ENCODE data around the gene ESRRA. TPM values are rescaled to one million over a fixed set of nuclear protein-coding genes. Genes with fewer than 3 reads are reported as not detected.

ESRRA gene
- total and polyA plus RNA-seq, 10 of the 15 experiments (the other 5 are each of a cell fraction or from before 2014, with no cell fraction given) = 0.32 to 48.9 (median 12.6) TPM

DNA sequence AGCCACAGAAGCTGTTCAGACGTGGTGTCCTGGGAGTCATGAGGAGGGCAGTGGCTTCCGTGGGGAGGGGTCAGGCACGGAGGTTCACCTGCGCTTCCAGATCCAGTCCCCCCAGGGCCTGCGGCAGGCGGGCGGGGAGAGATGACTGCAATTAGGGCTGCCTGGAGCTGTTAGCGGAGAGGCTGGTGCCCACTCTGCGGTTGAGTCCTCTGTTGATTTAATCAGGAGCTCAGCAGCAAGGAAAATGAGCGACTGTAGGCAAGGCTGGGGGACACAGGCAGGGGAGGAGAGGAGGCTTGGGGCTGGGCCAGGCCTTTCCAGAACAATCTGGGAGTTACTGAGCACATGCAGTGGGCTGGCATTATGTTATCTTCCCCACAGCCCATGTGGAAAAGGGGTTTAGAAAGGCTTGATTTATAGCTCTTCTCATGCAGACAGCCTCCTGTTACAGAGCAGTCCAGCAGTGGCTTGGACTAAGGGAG is 40.9 kb upstream of the ESRRA start:
- POLR2A ChIA-PET = interaction anchor here (0.6 to 1.1 kb wide), 2 partner anchors 15 to 20 kb away, joined by 3 read pairs; no protein-coding TSS in a partner anchor
- ATAC-seq (no peak), DNase-seq (ENCODE audit: low read depth, low spot score) (no peak), FAIRE-seq (no peak)
- no TSS peak for BruUV-seq (replicated peaks)
- H3K27me3 ChIP-seq (replicated peaks in 1 of 2; ENCODE audit: control insufficient read depth in 2 of 2, insufficient read depth in 2 of 2, low read length in 1 of 2) = no peaks in the 10 kb centered on the region
- RAD21 ChIA-PET (ENCODE audit: unreplicated experiment) = no interaction called here
- no peak for TF ChIP-seq EP300 (IDR thresholded peaks at IDR 0.05; ENCODE audit: borderline replicate concordance in 1 of 2, control insufficient read depth in 1 of 2, low read depth in 2 of 2, low read length in 2 of 2)
- TF ChIP-seq, protein P1, sequence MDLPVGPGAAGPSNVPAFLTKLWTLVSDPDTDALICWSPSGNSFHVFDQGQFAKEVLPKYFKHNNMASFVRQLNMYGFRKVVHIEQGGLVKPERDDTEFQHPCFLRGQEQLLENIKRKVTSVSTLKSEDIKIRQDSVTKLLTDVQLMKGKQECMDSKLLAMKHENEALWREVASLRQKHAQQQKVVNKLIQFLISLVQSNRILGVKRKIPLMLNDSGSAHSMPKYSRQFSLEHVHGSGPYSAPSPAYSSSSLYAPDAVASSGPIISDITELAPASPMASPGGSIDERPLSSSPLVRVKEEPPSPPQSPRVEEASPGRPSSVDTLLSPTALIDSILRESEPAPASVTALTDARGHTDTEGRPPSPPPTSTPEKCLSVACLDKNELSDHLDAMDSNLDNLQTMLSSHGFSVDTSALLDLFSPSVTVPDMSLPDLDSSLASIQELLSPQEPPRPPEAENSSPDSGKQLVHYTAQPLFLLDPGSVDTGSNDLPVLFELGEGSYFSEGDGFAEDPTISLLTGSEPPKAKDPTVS (IDR thresholded peaks at IDR 0.05; ENCODE audit: low read depth, low read length) = peak; percentile 44; the same call in 1 of the 2 replicates
- no peaks in the 10 kb centered on the region for H4K20me1 ChIP-seq (ENCODE audit: control insufficient read depth, insufficient read depth)
- peaks cover 18% of the 10 kb centered on the region for H3K4me1 ChIP-seq (ENCODE audit: control insufficient read depth, insufficient read depth, low read length)
- SMC1A ChIA-PET (ENCODE audit: uncharacterized antibody, unreplicated experiment) = no interaction called here
- no peak overlapping the region for H2AFZ ChIP-seq (ENCODE audit: control insufficient read depth, low read depth, low read length)
- no peaks in the 10 kb centered on the region; a peak in 2 of 4 replicates for H3K36me3 ChIP-seq (ENCODE audit: control insufficient read depth in 2 of 2, insufficient read depth in 2 of 2, low read length in 1 of 2)
- no peak overlapping the region for H3K27ac ChIP-seq (ENCODE audit: control insufficient read depth, insufficient read depth)
- WGBS (ENCODE audit: insufficient coverage, insufficient replicate concordance, low lambda C conversion rate, missing lambda C conversion rate) = 94% methylated on average over 10 of the region's 10 CpGs
- in situ Hi-C loops (cut with MboI) (no loop called here), intact Hi-C loops (cut with micrococcal nuclease; ENCODE audit: unreplicated experiment) (no loop called here)
- H3K9me3 ChIP-seq (replicated peaks; ENCODE audit: control insufficient read depth, insufficient read depth, low read length) = no peaks in the 10 kb centered on the region
- no peak overlapping the region for H3K4me3 ChIP-seq
- CTCF ChIA-PET = interaction anchor here (1.3 to 1.7 kb wide), 3 partner anchors 12 to 95 kb away, joined by 3 to 4 read pairs (median 4); no protein-coding TSS in a partner anchor
- no peak overlapping the region for H3K4me2 ChIP-seq (ENCODE audit: control insufficient read depth, insufficient read depth)
- no peak overlapping the region for H3K9ac ChIP-seq (ENCODE audit: control insufficient read depth, insufficient read depth, low read length)
- peaks cover 9% of the 10 kb centered on the region for H3K79me2 ChIP-seq (ENCODE audit: control insufficient read depth, insufficient read depth, low read length)
